ENCODE data around the gene SFT2D1. TPM values are rescaled to one million over a fixed set of nuclear protein-coding genes. Genes with fewer than 3 reads are reported as not detected.

Gene SFT2D1
- total RNA-seq, 4 donors from 2014 or later, result 41.1 to 59.4 (median 54.8) TPM

DNA sequence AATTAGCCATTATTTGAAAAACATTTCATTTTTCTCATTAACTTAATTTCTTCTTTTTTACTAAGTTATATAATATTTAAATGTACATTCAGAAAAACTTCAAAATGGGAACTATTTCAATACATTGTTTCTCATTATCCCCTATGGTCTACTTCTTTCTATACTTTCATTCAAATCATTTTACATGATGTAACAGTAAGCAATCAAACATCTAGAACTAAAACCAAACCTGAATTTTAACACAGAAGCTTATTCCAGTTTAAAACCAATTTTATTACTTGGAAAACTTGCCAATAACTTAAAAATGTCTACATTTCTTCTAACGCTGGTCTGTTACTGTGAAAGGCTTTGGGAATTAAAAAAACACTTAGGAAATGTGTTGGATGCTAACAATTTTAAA lies 29.5 kb downstream of the SFT2D1 start:
- TF ChIP-seq, protein P1, sequence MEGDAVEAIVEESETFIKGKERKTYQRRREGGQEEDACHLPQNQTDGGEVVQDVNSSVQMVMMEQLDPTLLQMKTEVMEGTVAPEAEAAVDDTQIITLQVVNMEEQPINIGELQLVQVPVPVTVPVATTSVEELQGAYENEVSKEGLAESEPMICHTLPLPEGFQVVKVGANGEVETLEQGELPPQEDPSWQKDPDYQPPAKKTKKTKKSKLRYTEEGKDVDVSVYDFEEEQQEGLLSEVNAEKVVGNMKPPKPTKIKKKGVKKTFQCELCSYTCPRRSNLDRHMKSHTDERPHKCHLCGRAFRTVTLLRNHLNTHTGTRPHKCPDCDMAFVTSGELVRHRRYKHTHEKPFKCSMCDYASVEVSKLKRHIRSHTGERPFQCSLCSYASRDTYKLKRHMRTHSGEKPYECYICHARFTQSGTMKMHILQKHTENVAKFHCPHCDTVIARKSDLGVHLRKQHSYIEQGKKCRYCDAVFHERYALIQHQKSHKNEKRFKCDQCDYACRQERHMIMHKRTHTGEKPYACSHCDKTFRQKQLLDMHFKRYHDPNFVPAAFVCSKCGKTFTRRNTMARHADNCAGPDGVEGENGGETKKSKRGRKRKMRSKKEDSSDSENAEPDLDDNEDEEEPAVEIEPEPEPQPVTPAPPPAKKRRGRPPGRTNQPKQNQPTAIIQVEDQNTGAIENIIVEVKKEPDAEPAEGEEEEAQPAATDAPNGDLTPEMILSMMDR (IDR thresholded peaks at IDR 0.05), result no peak
- H3K9me3 ChIP-seq, result no peaks in the 10 kb centered on the region
- no peak overlapping the region for H3K27ac ChIP-seq
- peaks cover 0 to 3% (median 0%) of the 10 kb centered on the region in 3 donors for H3K36me3 ChIP-seq
- DNase-seq (ENCODE audit: low spot score in 2 of 2), result no peak
- no peak overlapping the region for H3K4me3 ChIP-seq
- WGBS, 2 donors, result 60 to 67% methylated on average over 1 of the region's 1 CpG
- peaks cover 0 to 28% of the 10 kb centered on the region in 2 donors for H3K27me3 ChIP-seq
- peaks cover 0 to 11% (median 8%) of the 10 kb centered on the region in 4 donors for H3K4me1 ChIP-seq

- Histone ChIP-seq H3K4me1 (peaks cover 0 to 23% (median 12%) of the 10 kb centered on the region in 4 donors), H3K36me3 (no peaks in the 10 kb centered on the region), H3K27ac (no peak overlapping the region), H3K4me3 (no peak overlapping the region), H3K9me3 (no peaks in the 10 kb centered on the region), H3K27me3 (peaks cover 0 to 45% of the 10 kb centered on the region in 2 donors)
- no peak for DNase-seq (ENCODE audit: low spot score in 2 of 2)
- TF ChIP-seq EP300 (IDR thresholded peaks at IDR 0.05) (no peak), POLR2A (IDR thresholded peaks at IDR 0.05) (no peak)
- TF ChIP-seq, protein P1 (IDR thresholded peaks at IDR 0.05), result no peak
- WGBS, 2 donors, result 81 to 89% methylated on average over 12 of the region's 12 CpGs
Observed at GRCh38 chr6:166310634-166311033, 31.7 kb downstream of the SFT2D1 start.

GRCh38 chr6:166309977-166310376 lies 32.4 kb downstream of the SFT2D1 start:
- 88 to 96% methylated on average over 9 of the region's 9 CpGs for WGBS, 2 donors
- H3K27me3 ChIP-seq, result peaks cover 0 to 52% of the 10 kb centered on the region in 2 donors
- no peak for DNase-seq (ENCODE audit: low spot score in 2 of 2)

DNA sequence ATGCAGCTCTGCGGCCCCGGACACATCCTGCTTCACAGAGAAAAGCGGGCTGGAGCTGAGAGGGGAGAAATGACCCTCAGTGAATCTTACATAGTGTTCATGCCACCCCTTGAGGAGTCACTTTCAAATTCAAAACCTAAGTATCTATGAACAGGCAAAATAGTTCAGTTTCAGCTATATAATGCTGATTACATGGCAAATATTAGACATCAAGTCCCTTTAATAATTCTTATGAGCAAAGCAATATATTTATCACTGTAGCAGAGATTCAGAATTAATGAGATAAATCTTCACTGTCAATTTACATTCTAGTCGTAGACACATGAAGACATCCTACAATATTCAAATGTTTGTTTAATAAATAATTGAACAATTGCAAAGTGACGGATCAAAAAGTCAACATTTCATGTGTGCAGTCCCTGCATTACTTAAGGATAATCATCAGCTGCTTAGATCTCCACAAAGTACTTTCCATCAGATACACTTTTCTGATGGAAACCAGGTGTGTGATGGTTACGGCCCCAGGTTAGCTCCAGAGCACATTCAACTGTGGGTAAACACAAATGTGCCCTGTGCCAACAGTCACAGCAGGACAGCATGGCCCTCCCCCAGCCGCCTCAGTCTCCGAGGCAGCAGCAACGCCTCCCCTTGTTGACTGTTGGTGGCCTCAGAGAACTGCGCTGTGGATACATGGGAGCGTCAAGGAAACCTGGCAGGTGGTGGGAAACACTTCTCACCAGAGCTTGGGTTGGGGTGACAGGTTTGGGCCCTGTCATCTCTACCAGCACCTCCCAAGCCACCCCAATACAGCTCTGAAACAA lies 33.4 kb downstream of the SFT2D1 start:
- WGBS, 2 donors, result 48 to 55% methylated on average over 11 of the region's 11 CpGs
- no peak for DNase-seq (ENCODE audit: low spot score in 2 of 2)
- peaks cover 0 to 56% of the 10 kb centered on the region in 2 donors for H3K27me3 ChIP-seq

More at GRCh38 chr6:166309977-166310376, 32.4 kb downstream of the SFT2D1 start:
- Histone ChIP-seq H3K4me1 (peaks cover 0 to 23% (median 12%) of the 10 kb centered on the region in 4 donors), H3K9me3 (no peaks in the 10 kb centered on the region), H3K27ac (no peak overlapping the region), H3K4me3 (no peak overlapping the region), H3K36me3 (no peaks in the 10 kb centered on the region)
- TF ChIP-seq POLR2A (IDR thresholded peaks at IDR 0.05) (no peak), EP300 (IDR thresholded peaks at IDR 0.05) (no peak)
- TF ChIP-seq, protein P1 (IDR thresholded peaks at IDR 0.05), result no peak

More for the DNA sequence above, 33.4 kb downstream of the SFT2D1 start:
- H3K27ac ChIP-seq, result no peak overlapping the region
- peaks cover 0 to 23% (median 12%) of the 10 kb centered on the region in 4 donors for H3K4me1 ChIP-seq
- no peaks in the 10 kb centered on the region for H3K36me3 ChIP-seq
- TF ChIP-seq, protein P1 (IDR thresholded peaks at IDR 0.05), result no peak
- no peak for TF ChIP-seq EP300 (IDR thresholded peaks at IDR 0.05)
- no peak for TF ChIP-seq POLR2A (IDR thresholded peaks at IDR 0.05)
- peak overlapping the region in 1 of 4 donors; percentile 53 for H3K4me3 ChIP-seq
- no peaks in the 10 kb centered on the region for H3K9me3 ChIP-seq
